GM23248 (cell line): Measurements from ENCODE around the gene GABRR3.

ENCODE experiments used
- EZH2 ChIP-seq: fragments of 200-600 bp; sonication (generic); IDR thresholded peaks from 2 replicates; pipeline ENCODE4 v1.6.1; 2018; ENCODE audit warnings: antibody characterized with exemption, mild to moderate bottlenecking; ENCODE audit not compliant: insufficient read depth, poor library complexity, severe bottlenecking
- EZH2phosphoT487 ChIP-seq: fragments of 200-600 bp; sonication (generic); IDR thresholded peaks from 2 replicates; pipeline ENCODE4 v1.6.1; 2018; ENCODE audit warnings: antibody characterized with exemption, moderate library complexity, mild to moderate bottlenecking, low read depth; ENCODE audit not compliant: insufficient read depth

GRCh38 chr3:98004721-98005120 lies 30.4 kb downstream of the GABRR3 start:
- TF ChIP-seq EZH2 = no peak
- TF ChIP-seq EZH2phosphoT487 = no peak
